GM11168 (cell line): ENCODE data around the gene GABBR2.

Experiments
- in situ Hi-C: fragments of 300-500 bp; cut with MboI; formaldehyde crosslinking; loops from one replicate; pipeline ENCODE4 v1.12.0; 2022; ENCODE audit warnings: low sequenced_read_pairs; ENCODE audit not compliant: unreplicated experiment

GABBR2 gene

DNA sequence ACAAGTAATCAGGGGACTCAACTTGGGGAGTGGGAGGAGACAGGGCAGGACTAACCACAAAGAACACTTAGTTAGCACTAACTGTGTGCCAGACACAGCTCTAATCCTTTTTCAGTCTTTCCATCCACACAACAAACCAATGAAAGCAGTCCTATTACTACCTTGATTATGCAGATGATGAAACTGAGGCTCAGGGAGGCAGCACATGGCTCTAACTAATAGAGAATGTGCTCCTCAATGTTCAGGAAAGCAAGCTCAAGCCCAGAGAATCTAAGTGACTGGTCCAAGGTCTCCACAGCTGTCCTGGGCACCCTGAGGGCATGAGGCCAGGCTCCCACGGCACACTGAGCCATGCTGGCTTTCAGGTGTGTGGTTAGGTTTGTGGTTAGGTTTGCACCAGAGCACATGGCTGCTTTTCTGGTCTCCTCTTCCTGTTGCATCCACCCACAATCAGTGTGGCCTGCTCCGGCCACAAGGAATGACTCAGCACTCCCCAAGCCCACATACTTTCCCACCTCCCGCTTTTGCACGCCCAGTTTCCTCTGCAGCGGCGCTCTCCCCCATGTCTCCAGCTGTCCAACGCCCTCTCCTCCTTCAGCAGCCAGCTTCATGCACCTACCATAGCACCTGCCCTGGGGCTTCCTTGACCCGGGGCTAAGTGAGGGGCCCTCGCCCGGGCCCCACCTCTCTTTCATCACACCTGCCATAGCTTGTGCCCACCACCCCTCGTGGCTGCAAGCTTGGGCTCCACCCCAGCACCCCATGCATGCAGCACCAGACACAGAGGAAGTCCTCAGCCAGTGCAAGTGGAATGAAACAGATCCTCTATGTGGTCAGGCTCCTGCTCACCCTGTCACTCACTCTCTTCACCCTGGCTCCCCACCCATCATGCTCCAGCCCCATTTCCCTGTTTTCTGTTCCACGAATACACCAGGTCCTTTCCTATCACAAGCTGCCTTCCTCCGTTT, 133.1 kb downstream of the GABBR2 start:
- in situ Hi-C loops = no loop called here

DNA sequence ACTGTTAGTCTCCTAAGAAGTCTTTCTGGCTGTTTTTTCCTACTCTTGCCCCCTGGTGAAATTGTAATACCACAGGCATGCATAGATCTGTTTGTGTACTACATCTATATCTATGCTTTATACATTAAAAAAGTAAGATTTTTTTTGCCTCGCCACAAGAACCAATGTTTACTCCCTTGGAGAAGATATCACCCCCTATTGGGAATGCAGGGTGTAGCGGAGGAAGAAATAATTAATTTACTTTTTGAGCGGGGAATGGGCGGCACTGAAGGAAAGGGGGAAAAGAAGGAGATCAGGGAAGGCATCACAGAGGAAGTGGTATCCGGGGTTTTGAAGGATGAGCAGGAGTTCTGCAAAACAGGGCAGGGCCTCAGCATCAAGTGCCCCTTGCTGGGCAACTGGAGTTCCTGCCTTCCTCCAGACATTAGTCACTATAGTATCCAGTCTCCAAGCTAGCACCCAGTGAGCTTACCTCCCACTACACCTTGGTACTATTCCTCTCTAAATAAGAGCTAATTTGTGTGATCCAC, 134.9 kb downstream of the GABBR2 start:
- in situ Hi-C loops = no loop called here

DNA sequence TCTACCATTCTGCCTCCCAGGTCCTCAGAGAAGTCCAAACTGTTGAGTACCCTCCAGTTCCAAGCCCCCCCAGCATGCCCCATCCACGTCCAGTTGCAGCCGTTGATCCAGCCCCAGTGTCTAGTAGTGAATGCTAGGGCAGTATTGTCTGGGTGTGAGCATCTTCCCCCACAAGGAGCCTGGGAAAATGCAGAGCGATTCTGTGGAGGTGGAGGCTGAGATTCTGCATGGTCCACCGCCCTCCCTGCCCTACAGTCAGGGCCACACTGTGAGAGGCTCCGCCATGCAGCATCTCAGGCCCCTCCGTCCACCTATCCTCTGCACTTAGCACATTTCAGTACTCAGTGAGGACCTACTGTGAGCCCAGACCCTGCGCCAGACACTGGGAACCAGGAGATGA, 135.9 kb downstream of the GABBR2 start:
- in situ Hi-C loops = no loop called here

- in situ Hi-C loops = no loop called here
Measured at GRCh38 chr9:98572054-98572627, 136.6 kb downstream of the GABBR2 start.

GRCh38 chr9:98571643-98572042, 137.1 kb downstream of the GABBR2 start:
- in situ Hi-C loops = no loop called here

DNA sequence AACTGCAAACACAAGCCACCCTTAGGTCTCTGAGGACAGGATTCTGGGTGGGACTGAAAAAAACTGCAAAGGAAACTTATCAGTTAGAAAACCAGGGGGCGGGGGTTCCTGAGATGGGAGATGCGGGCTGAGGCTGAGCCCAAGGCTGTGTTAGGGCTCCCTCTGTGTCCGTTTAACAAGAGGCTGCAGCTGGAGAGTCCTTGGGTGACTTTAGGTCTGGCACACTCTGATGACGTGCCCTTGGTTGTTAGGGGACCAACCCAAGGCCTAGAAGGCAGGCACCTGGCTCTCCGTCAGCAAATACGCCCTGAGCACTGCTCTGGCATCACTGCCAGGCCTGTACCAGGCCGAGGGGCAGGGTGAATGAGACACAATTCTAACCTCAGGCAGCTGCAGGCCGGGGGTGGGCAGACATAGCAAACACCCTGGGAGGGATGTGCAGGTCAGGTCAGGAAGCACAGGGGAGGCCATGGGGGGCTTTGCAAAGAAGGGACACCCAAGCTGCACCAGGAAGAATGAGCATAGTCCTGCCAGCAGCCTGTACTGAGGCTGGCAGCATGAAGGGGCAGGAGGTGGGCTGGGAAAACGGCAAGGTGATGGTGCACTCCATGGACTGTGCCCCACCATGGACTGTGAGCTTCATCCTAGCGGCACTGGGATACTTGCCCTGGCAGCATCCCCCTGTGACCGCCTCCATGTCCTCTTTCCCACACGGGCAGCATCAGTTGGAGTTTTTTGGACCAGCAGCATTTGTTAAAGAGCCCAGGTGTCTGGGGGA, 137.9 kb downstream of the GABBR2 start:
- in situ Hi-C loops = no loop called here

DNA sequence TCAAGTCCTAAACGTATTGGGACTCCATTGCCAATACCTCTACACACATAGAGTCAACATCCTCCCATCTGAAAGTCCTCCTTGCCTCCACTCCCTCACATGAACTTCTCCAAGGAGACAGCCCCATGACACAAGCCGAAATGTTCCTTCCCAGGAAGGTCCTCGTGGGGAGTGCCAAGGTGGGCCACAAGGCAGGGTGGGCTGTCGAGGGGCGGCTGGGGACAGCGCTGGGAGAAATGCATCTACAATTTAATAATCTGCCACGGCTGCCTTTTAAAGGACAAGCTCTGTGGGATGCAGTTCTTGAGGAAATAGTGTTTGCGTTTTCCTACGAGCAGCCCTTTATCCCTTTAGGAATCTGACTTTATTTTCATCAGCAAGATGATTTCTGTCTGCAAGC, 138.7 kb downstream of the GABBR2 start:
- in situ Hi-C loops = no loop called here

DNA sequence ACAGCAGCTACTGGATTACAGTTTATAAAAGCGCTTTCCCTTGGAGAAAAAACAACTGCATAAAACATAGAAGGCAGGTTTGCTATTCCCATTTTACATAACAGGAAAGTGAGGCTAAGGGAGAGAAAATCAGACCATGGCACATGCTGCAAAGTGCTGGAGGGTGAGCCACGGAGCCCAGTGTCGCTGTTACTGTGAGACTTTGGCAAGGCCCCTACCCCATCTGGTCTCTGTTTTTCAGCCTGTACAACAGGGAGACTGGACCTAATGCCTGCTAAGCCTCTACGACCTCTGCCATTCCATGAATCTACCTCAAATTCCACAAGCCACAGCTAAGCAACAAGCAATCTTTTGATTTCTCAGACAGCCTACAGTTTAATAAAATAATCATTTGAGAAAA, 139.2 kb downstream of the GABBR2 start:
- in situ Hi-C loops = no loop called here

GRCh38 chr9:98568909-98569469, 139.7 kb downstream of the GABBR2 start:
- in situ Hi-C loops = no loop called here

- in situ Hi-C loops = no loop called here
Measured at GRCh38 chr9:98568234-98568908, 140.4 kb downstream of the GABBR2 start.

GRCh38 chr9:98567540-98568233, 141.0 kb downstream of the GABBR2 start:
- in situ Hi-C loops = no loop called here

- in situ Hi-C loops = no loop called here
Measured at GRCh38 chr9:98565152-98566135, 143.3 kb downstream of the GABBR2 start.

DNA sequence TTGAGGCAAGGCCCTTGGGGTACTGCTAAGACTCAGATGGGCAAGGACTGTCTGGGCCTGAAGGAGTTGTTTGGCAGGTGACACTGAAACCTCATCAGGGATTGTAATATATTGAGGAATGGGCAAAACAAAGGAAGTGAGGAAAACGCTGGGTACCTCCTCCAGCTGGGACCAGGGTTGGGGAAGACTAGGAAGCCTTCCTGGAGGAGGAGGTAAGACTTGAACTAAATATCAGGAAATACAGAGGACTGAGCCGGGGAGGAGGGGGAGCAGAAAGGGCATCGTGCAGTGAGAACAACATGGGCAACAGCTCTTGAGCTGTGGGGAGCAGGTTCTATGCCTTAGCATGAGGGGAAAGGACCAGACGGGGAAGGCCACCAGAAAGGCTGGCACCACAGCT, 144.0 kb downstream of the GABBR2 start:
- in situ Hi-C loops = no loop called here

DNA sequence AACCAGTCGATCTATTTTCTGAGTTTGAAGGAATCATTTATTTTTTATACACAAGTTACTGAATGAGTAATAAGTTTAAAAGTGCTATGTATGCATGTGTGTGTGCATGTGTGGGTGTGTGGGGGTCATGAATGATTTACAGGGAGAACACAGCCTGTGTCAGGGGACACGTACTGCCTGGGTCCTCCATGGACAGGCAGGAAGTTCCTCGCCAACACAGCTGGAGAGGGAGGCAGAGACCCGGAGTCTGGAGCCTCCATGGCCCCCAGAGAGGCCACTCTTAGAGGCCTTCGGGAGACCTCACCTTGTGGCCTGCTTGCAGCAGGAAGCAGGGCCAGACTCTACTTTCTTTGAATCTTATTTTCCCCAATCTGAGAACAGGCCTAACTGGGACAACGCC, 144.7 kb downstream of the GABBR2 start:
- in situ Hi-C loops = no loop called here

- in situ Hi-C loops = no loop called here
Measured at GRCh38 chr9:98563212-98563907, 145.4 kb downstream of the GABBR2 start.

DNA sequence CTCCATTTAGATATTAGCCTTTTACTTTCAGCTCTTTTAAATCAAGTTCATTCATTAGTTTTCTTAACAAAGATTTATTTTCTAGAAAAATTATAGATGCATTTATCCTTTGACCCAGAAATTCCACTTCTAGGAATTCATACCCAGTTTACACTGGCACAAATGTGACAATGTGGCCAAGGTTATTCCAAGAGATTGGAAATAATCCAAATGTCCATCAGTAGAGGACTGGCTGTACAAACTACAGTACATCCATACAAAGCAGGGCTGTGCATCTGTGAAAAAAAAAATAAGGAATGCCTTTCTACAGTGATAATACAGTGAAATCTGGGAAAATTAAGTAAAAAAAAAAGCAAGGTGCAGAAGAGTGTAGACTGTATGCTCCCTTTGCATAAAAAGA, 149.2 kb downstream of the GABBR2 start:
- in situ Hi-C loops = no loop called here

DNA sequence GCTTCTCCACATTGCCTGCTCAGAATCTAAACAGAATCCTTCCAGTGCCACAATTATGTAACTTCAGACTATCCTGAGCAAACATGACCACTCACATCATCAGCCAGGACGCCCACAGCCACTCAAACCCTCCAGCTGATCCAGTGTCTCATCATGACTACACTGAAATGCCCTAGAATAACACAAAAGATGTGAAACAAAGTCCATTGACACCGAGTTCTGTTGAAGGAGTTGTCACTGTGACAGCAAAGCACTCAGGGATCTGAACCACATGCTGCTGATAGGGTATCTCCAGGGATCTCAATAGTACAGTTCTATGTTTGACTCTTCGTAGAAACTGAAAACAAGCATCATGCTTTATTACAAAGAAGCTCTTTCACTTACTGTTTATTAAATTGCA, 150.2 kb downstream of the GABBR2 start:
- in situ Hi-C loops = no loop called here

DNA sequence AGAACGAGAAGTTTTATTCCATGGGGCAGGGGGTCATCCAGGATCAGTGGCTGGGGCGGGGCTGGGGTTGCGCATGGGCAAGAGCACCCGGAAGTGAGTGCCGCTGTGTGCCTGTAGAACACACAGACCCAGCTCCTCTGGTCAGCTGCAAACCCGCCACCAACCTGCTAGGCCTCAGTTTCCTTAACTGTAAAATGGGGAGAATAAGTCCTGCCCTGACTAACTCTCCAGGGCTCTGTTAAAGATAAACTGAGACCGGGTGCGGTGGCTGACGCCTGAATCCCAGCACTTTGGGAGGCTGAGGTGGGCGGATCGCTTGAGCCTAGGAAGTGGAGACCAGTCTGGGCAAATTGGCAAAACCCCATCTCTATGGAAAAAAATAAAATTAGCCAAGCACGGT, 152.2 kb downstream of the GABBR2 start:
- in situ Hi-C loops = no loop called here
